Endothelial cell of umbilical vein (primary cell): ENCODE measurements around the gene ARGLU1.

Source experiments
- GATA2 ChIP-seq: IDR thresholded peaks from 2 replicates; pipeline ENCODE4 v1.7.0; 2011; ENCODE audit warnings: low read depth, mild to moderate bottlenecking, moderate library complexity, mixed read lengths, low read length; ENCODE audit not compliant: insufficient read length, insufficient read depth
- MAX ChIP-seq: IDR thresholded peaks from 2 replicates; pipeline ENCODE4 v1.6.1; 2011; ENCODE audit not compliant: insufficient read depth, insufficient read length
- POLR2AphosphoS5 ChIP-seq: IDR thresholded peaks from 2 replicates; pipeline ENCODE4 v1.6.1; 2012; ENCODE audit warnings: low read depth, mild to moderate bottlenecking, control low read depth, low read length, moderate library complexity; ENCODE audit not compliant: insufficient read depth
- TF ChIP-seq, protein P1 (sequence below), 2 donors: IDR thresholded peaks; 1 replicate in 1 of 2; 2 replicates in 1 of 2; pipeline ENCODE4 v1.5.1; 2011; ENCODE audit warnings: low read length in 2 of 2, mild to moderate bottlenecking in 2 of 2, moderate library complexity in 2 of 2, control low read depth in 1 of 2, inconsistent platforms in 1 of 2, low read depth in 1 of 2; ENCODE audit not compliant: insufficient read depth in 1 of 2; ENCODE audit errors: extremely low read depth in 1 of 2

GRCh38 chr13:106616729-106617128 is 48.8 kb upstream of the ARGLU1 start:
- TF ChIP-seq MAX (no peak), GATA2 (no peak), POLR2AphosphoS5 (no peak)
- TF ChIP-seq, protein P1, sequence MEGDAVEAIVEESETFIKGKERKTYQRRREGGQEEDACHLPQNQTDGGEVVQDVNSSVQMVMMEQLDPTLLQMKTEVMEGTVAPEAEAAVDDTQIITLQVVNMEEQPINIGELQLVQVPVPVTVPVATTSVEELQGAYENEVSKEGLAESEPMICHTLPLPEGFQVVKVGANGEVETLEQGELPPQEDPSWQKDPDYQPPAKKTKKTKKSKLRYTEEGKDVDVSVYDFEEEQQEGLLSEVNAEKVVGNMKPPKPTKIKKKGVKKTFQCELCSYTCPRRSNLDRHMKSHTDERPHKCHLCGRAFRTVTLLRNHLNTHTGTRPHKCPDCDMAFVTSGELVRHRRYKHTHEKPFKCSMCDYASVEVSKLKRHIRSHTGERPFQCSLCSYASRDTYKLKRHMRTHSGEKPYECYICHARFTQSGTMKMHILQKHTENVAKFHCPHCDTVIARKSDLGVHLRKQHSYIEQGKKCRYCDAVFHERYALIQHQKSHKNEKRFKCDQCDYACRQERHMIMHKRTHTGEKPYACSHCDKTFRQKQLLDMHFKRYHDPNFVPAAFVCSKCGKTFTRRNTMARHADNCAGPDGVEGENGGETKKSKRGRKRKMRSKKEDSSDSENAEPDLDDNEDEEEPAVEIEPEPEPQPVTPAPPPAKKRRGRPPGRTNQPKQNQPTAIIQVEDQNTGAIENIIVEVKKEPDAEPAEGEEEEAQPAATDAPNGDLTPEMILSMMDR (IDR thresholded peaks at IDR 0.05; ENCODE audit: extremely low read depth in 1 of 2, insufficient read depth in 1 of 2, low read depth in 1 of 2, low read length in 2 of 2): no peak
